ENCODE measurements around the gene SLC7A14.

- TF ChIP-seq CTCF (IDR thresholded peaks at IDR 0.05) (no peak), POLR2A (IDR thresholded peaks at IDR 0.05) (no peak)
Observed at GRCh38 chr3:170560296-170560695, 25.6 kb downstream of the SLC7A14 start.
